Ishikawa (cell line): ENCODE measurements around the gene RABGAP1L.

Experiments used
- EP300 ChIP-seq: IDR thresholded peaks from 2 replicates; pipeline ENCODE4 v1.6.1; 2012; ENCODE audit warnings: borderline replicate concordance
- YY1 ChIP-seq: IDR thresholded peaks from 2 replicates; pipeline ENCODE4 v1.6.1; 2012; ENCODE audit warnings: low read depth
- ZBTB7A ChIP-seq: IDR thresholded peaks from 2 replicates; pipeline ENCODE4 v1.6.1; 2012; ENCODE audit warnings: low read depth

GRCh38 chr1:174982971-174983689, 823.8 kb downstream of the RABGAP1L start:
- TF ChIP-seq YY1, result no peak
- no peak for TF ChIP-seq EP300
- no peak for TF ChIP-seq ZBTB7A
